K562 (cell line): Measurements from ENCODE around the gene SLC39A11. TPM values are rescaled to one million over a fixed set of nuclear protein-coding genes. Genes with fewer than 3 reads are reported as not detected.

Source experiments
- ATAC-seq: fragments of 200-7000 bp; cut with Tn5 transposase; 3 replicates; pipeline ENCODE4 v1.9.1; 2020; ENCODE audit warnings: moderate library complexity
- BruUV-seq: library from RNA; stranded (reverse); fragments of 400-500 nt; replicated peaks from 2 replicates; lab custom pipeline; 2021; lab: Mats Ljungman, UMichigan
- CTCF ChIA-PET: fragments of 300-600 bp; formaldehyde crosslinking; extraction: SDS; loops from one replicate; lab custom pipeline; 2021; ENCODE audit warnings: low intra/inter-chr PET ratio; lab: Yijun Ruan, JAX
- POLR2A ChIA-PET: fragments of 300-600, 350-650 bp; sonication (Branson Sonifier 250); formaldehyde crosslinking; extraction: SDS; loops from one replicate; lab custom pipeline; 2021; ENCODE audit warnings: antibody characterized with exemption, inconsistent platforms; lab: Yijun Ruan, JAX
- DNase-seq, 4 experiments: peaks; one replicate each; pipeline versions ENCODE4 v3.0.0 to v3.0.0-alpha.2; 2011 to 2018; ENCODE audit warnings: low spot score in 3 of 4, mixed read lengths in 3 of 4; ENCODE audit errors: extremely low read depth in 1 of 4
- FAIRE-seq: peaks from 2 replicates; lab custom pipeline; 2011; peaks lifted over from hg19 to GRCh38; lab: Jason Lieb, UNC
- H2AFZ ChIP-seq: 2 replicates; pipeline ENCODE4 v1.6.0; 2011; ENCODE audit warnings: low read depth, low read length, control low read depth, inconsistent platforms
- H3K27ac ChIP-seq: fragments of 200-600 bp; 3 replicates; pipeline ENCODE4 v1.8.0; 2011; ENCODE audit warnings: low read depth, mild to moderate bottlenecking, control low read depth, inconsistent platforms, low read length, moderate library complexity, mixed read lengths; ENCODE audit errors: extremely low read depth
- H3K27me3 ChIP-seq, 2 experiments: fragments of 300-600 bp in 1 of 2; 2 replicates in 1 of 2; 3 replicates in 1 of 2; pipeline versions ENCODE4 v1.6.0 to v1.8.0; 2011; ENCODE audit warnings: inconsistent platforms in 2 of 2, low read length in 2 of 2, mild to moderate bottlenecking in 1 of 2, mixed read lengths in 1 of 2, moderate library complexity in 1 of 2; ENCODE audit not compliant: control insufficient read depth in 2 of 2, insufficient read depth in 2 of 2
- H3K36me3 ChIP-seq: fragments of 300-600 bp; 3 replicates; pipeline ENCODE4 v1.8.0; 2011; ENCODE audit warnings: mild to moderate bottlenecking, low read length, inconsistent platforms; ENCODE audit not compliant: control insufficient read depth, insufficient read depth
- H3K4me1 ChIP-seq, 2 experiments: fragments of 200-600 bp in 1 of 2; replicated peaks in 1 of 2; 2 replicates in 1 of 2; 3 replicates in 1 of 2; pipeline versions ENCODE4 v1.5.1 to v1.8.0; 2011; ENCODE audit warnings: inconsistent platforms in 2 of 2, low read length in 2 of 2, mild to moderate bottlenecking in 1 of 2, mixed read lengths in 1 of 2, moderate library complexity in 1 of 2; ENCODE audit not compliant: control insufficient read depth in 2 of 2, insufficient read depth in 2 of 2
- H3K4me2 ChIP-seq: 2 replicates; pipeline ENCODE4 v1.6.1; 2011; ENCODE audit warnings: low read length, control low read depth, inconsistent platforms, mixed read lengths; ENCODE audit not compliant: insufficient read depth
- H3K4me3 ChIP-seq: fragments of 200-600 bp; sonication (generic), shearing (Covaris generic); 2 replicates; pipeline ENCODE4 v1.5.1; 2016; ENCODE audit warnings: control low read depth, inconsistent platforms
- H3K79me2 ChIP-seq: fragments of 200-600 bp; 3 replicates; pipeline ENCODE4 v1.8.0; 2011; ENCODE audit warnings: low read length, inconsistent platforms; ENCODE audit not compliant: control insufficient read depth, insufficient read depth
- H3K9ac ChIP-seq, 2 experiments: 2 replicates each; pipeline versions ENCODE4 v1.6.0 to v1.6.1; 2011; ENCODE audit warnings: low read depth in 2 of 2, low read length in 2 of 2, control low read depth in 1 of 2, inconsistent platforms in 1 of 2, mild to moderate bottlenecking in 1 of 2, mixed read lengths in 1 of 2; ENCODE audit not compliant: insufficient read depth in 1 of 2
- H3K9me1 ChIP-seq: one replicate; pipeline ENCODE4 v1.6.0; 2011; ENCODE audit warnings: inconsistent platforms, mild to moderate bottlenecking, low read length, moderate library complexity; ENCODE audit not compliant: control insufficient read depth, insufficient read depth
- H3K9me3 ChIP-seq: replicated peaks from 2 replicates; pipeline ENCODE4 v1.5.1; 2011; ENCODE audit warnings: low read depth, low read length, inconsistent platforms; ENCODE audit not compliant: control insufficient read depth, insufficient read depth
- H4K20me1 ChIP-seq: replicated peaks from 2 replicates; pipeline ENCODE4 v1.6.1; 2011; ENCODE audit warnings: low read length, inconsistent platforms, mixed read lengths; ENCODE audit not compliant: control insufficient read depth, insufficient read depth
- ETV1 ChIP-seq: fragments of 450-650 bp; conservative IDR thresholded peaks from 2 replicates; pipeline ENCODE4 v1.6.1; 2016; ENCODE audit warnings: missing genetic modification characterization, control low read depth, low read depth, missing compliant biosample characterization
- KLF16 ChIP-seq: IDR thresholded peaks from 2 replicates; pipeline ENCODE4 v1.6.1; 2016; ENCODE audit warnings: antibody characterized with exemption
- MBD2 ChIP-seq: sonication (generic); IDR thresholded peaks from 2 replicates; pipeline ENCODE4 v1.6.1; 2016; ENCODE audit warnings: low read depth, borderline replicate concordance
- PCBP1 ChIP-seq: fragments of 200-400 bp; formaldehyde crosslinking; IDR thresholded peaks from 2 replicates; pipeline ENCODE4 v1.6.1; 2018; ENCODE audit warnings: mild to moderate bottlenecking, low read depth, low read length; ENCODE audit not compliant: poor library complexity, severe bottlenecking
- SRF ChIP-seq, 2 experiments: fragments of 250-450, 450-650 bp in 1 of 2; sonication (Bioruptor Pico) in 1 of 2; sonication (generic) in 1 of 2; formaldehyde crosslinking; IDR thresholded peaks; 2 replicates each; pipeline versions ENCODE4 v1.5.0 to v1.5.1; 2020 to 2022; ENCODE audit warnings: mild to moderate bottlenecking in 1 of 2, missing genetic modification reagents in 1 of 2
- ZNF699 ChIP-seq: fragments of 250-450 bp; sonication (Bioruptor Pico); IDR thresholded peaks from 2 replicates; pipeline ENCODE4 v1.8.0; 2021; ENCODE audit warnings: mild to moderate bottlenecking, moderate library complexity; ENCODE audit not compliant: insufficient replicate concordance
- WGBS: fragments of 100-300 bp; shearing (Covaris generic); methylation state at CpG from one replicate; pipeline ENCODE4 v1.1.6; 2016; ENCODE audit warnings: low coverage, mixed read lengths; ENCODE audit not compliant: insufficient coverage; ENCODE audit errors: missing lambda C conversion rate; 5-methylcytosine and 5-hydroxymethylcytosine counted together
- in situ Hi-C: fragments of 300-500 bp; cut with MboI; formaldehyde crosslinking; loops from 4 replicates; pipeline ENCODE4 v1.15.0; 2018; ENCODE audit warnings: inconsistent platforms, mixed read lengths
- intact Hi-C: fragments of 100-400 bp; cut with micrococcal nuclease; formaldehyde crosslinking; loops from 2 replicates; pipeline ENCODE4 v1.14.2; 2022
- polyA plus RNA-seq, 8 experiments: library from polyadenylated mRNA; depleted of rRNA in 4 of 8; stranded (reverse) in 5 of 8; unstranded in 3 of 8; fragments of >200 nt; fragmentation: Nextera tagmentation in 2 of 8; fragmentation: Illumina TruSeq in 1 of 8; extraction: Ambion mirVana in 2 of 8; extraction: Trizol in 1 of 8; gene quantifications; 2 replicates each; pipeline versions ENCODE4 v1.2.1 to v1.2.3, GENCODE V29; 2011 to 2014; ENCODE audit warnings: inconsistent platforms in 1 of 8, missing spikeins in 1 of 8
- total RNA-seq, 7 experiments: library from RNA; depleted of rRNA in 6 of 7; stranded (reverse); fragments of >200 nt in 6 of 7; fragmentation: Illumina TruSeq in 2 of 7; extraction: Trizol in 2 of 7; gene quantifications; 2 replicates each; pipeline versions ENCODE4 v1.2.1 to v1.2.3, GENCODE V29; 2011 to 2021; ENCODE audit warnings: low replicate concordance in 1 of 7
- TF ChIP-seq, protein P1 (sequence below): fragments of 150-350 bp; IDR thresholded peaks from 2 replicates; pipeline ENCODE4 v1.6.1; 2014; ENCODE audit warnings: low read depth, mild to moderate bottlenecking, low read length, borderline replicate concordance
- TF ChIP-seq, protein P2 (sequence below): sonication (generic); formaldehyde crosslinking; IDR thresholded peaks from 2 replicates; pipeline ENCODE4 v1.8.1; 2022; ENCODE audit warnings: missing genetic modification reagents
- TF ChIP-seq, protein P3 (sequence below): fragments of 450-650 bp; formaldehyde crosslinking; IDR thresholded peaks from 2 replicates; pipeline ENCODE4 v1.4.0; 2020; ENCODE audit warnings: mild to moderate bottlenecking, moderate library complexity
- TF ChIP-seq, protein P4 (sequence below), 2 experiments: fragments of 250-450 bp in 1 of 2; fragments of 450-650 bp in 1 of 2; sonication (Bioruptor Pico) in 1 of 2; IDR thresholded peaks; 2 replicates each; pipeline versions ENCODE4 v1.6.1 to v1.8.0; 2016 to 2021; ENCODE audit warnings: mild to moderate bottlenecking in 2 of 2, moderate library complexity in 2 of 2, missing compliant biosample characterization in 1 of 2, missing genetic modification characterization in 1 of 2
- TF ChIP-seq, protein P5 (sequence below): sonication (generic); formaldehyde crosslinking; IDR thresholded peaks from 2 replicates; pipeline ENCODE4 v1.8.0; 2022; ENCODE audit warnings: missing genetic modification reagents, mild to moderate bottlenecking, moderate library complexity, borderline replicate concordance

Gene SLC39A11
- total and polyA plus RNA-seq, 9 of the 15 experiments (the other 6 are each of a cell fraction or from before 2014, with no cell fraction given): 10.5 to 26.4 (median 13.4) TPM

DNA sequence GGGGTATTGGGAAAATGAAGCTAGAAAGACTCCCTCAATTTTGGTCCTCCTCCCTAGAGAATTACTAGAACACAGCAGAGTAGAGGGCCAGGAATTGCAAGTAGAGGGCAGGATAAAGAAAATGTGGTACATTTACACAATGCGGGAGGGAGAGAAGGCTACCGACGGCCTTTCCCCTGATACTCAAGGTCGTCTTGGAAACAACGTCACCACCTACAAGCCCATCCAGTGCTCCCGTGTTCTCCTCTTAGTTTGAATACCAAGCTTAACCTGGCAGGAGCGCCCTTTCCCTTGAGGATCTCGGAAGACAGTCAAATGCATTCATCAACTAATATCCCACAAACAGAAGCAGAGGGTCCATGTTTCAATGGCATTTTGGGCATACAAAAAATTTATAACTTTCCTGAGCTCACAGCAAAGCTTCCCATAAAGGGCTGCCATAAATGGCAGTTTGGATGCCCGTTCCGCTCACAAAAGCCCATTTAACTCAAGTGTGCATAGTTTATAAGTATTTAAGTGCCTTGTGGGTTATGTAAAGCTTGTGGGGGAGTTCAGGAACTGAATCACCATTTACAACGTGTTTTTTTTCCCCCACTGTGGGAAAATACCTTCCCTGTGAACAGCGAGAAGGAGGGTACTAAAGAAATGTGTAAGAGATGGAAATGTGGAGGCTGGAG lies 414.6 kb downstream of the SLC39A11 start (continued):
- TF ChIP-seq, protein P1, sequence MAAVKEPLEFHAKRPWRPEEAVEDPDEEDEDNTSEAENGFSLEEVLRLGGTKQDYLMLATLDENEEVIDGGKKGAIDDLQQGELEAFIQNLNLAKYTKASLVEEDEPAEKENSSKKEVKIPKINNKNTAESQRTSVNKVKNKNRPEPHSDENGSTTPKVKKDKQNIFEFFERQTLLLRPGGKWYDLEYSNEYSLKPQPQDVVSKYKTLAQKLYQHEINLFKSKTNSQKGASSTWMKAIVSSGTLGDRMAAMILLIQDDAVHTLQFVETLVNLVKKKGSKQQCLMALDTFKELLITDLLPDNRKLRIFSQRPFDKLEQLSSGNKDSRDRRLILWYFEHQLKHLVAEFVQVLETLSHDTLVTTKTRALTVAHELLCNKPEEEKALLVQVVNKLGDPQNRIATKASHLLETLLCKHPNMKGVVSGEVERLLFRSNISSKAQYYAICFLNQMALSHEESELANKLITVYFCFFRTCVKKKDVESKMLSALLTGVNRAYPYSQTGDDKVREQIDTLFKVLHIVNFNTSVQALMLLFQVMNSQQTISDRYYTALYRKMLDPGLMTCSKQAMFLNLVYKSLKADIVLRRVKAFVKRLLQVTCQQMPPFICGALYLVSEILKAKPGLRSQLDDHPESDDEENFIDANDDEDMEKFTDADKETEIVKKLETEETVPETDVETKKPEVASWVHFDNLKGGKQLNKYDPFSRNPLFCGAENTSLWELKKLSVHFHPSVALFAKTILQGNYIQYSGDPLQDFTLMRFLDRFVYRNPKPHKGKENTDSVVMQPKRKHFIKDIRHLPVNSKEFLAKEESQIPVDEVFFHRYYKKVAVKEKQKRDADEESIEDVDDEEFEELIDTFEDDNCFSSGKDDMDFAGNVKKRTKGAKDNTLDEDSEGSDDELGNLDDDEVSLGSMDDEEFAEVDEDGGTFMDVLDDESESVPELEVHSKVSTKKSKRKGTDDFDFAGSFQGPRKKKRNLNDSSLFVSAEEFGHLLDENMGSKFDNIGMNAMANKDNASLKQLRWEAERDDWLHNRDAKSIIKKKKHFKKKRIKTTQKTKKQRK: no peak
- no peak for TF ChIP-seq PCBP1

DNA sequence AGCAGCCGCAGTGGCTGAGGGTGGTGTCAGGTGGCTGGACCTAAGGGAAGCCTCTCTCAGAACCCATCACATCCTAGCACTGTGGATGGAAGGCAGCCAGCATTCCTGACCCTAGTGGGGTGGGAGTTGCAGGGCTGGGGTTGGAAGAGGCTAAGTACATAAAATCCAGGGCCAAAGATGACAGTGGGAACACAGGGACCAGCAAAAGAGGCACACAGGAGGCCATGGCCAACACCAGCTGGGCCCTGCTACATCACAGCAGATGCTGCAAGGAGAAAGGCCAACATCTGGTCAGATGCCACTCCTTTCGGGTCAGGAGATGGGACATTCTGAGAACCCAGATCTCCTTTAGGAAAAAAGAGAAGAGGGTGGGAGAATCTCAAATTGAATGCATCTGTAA lies 415.4 kb downstream of the SLC39A11 start:
- intact Hi-C loops (no loop called here), in situ Hi-C loops (no loop called here)
- CTCF ChIA-PET: no interaction called here
- Histone ChIP-seq H3K36me3 (no peaks in the 10 kb centered on the region), H4K20me1 (no peaks in the 10 kb centered on the region), H3K9me1 (no peaks in the 10 kb centered on the region), H2AFZ (no peak overlapping the region), H3K27ac (no peak overlapping the region), H3K9ac (no peak overlapping the region), H3K79me2 (no peaks in the 10 kb centered on the region), H3K4me3 (no peak overlapping the region), H3K4me2 (no peak overlapping the region), H3K9me3 (no peaks in the 10 kb centered on the region), H3K4me1 (no peaks in the 10 kb centered on the region; a peak in 1 of 5 replicates), H3K27me3 (no peaks in the 10 kb centered on the region)
- ATAC-seq (no peak), DNase-seq (no peak), FAIRE-seq (no peak)
- 11% methylated on average over 2 of the region's 2 CpGs for WGBS
- no TSS peak for BruUV-seq
- POLR2A ChIA-PET: no interaction called here
- no peak for TF ChIP-seq ZNF699
- TF ChIP-seq ETV1: no peak
- no peak for TF ChIP-seq KLF16
- TF ChIP-seq MBD2: no peak
- no peak for TF ChIP-seq SRF (CRISPR knock-in tag; IDR thresholded peaks at IDR 0.05)
- TF ChIP-seq, protein P2, sequence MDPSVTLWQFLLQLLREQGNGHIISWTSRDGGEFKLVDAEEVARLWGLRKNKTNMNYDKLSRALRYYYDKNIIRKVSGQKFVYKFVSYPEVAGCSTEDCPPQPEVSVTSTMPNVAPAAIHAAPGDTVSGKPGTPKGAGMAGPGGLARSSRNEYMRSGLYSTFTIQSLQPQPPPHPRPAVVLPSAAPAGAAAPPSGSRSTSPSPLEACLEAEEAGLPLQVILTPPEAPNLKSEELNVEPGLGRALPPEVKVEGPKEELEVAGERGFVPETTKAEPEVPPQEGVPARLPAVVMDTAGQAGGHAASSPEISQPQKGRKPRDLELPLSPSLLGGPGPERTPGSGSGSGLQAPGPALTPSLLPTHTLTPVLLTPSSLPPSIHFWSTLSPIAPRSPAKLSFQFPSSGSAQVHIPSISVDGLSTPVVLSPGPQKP (CRISPR knock-in tag): no peak
- TF ChIP-seq, protein P3, sequence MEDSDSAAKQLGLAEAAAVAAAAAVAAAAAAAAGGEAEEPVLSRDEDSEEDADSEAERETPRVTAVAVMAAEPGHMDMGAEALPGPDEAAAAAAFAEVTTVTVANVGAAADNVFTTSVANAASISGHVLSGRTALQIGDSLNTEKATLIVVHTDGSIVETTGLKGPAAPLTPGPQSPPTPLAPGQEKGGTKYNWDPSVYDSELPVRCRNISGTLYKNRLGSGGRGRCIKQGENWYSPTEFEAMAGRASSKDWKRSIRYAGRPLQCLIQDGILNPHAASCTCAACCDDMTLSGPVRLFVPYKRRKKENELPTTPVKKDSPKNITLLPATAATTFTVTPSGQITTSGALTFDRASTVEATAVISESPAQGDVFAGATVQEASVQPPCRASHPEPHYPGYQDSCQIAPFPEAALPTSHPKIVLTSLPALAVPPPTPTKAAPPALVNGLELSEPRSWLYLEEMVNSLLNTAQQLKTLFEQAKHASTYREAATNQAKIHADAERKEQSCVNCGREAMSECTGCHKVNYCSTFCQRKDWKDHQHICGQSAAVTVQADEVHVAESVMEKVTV (CRISPR knock-in tag): no peak
- TF ChIP-seq, protein P4, sequence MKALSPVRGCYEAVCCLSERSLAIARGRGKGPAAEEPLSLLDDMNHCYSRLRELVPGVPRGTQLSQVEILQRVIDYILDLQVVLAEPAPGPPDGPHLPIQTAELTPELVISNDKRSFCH (CRISPR knock-in tag; IDR thresholded peaks at IDR 0.05): no peak
- TF ChIP-seq, protein P4 (tag; IDR thresholded peaks at IDR 0.05): no peak
- TF ChIP-seq, protein P5, sequence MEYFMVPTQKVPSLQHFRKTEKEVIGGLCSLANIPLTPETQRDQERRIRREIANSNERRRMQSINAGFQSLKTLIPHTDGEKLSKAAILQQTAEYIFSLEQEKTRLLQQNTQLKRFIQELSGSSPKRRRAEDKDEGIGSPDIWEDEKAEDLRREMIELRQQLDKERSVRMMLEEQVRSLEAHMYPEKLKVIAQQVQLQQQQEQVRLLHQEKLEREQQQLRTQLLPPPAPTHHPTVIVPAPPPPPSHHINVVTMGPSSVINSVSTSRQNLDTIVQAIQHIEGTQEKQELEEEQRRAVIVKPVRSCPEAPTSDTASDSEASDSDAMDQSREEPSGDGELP: no peak
